HG03280 (cell line): ENCODE data around the gene CA10.

Experiments
- ATAC-seq: cut with Tn5 transposase; IDR thresholded peaks from one replicate; pipeline ENCODE4 v1.9.1; 2021; ENCODE audit warnings: mild to moderate bottlenecking, moderate library complexity; ENCODE audit not compliant: unreplicated experiment

CA10 gene

DNA sequence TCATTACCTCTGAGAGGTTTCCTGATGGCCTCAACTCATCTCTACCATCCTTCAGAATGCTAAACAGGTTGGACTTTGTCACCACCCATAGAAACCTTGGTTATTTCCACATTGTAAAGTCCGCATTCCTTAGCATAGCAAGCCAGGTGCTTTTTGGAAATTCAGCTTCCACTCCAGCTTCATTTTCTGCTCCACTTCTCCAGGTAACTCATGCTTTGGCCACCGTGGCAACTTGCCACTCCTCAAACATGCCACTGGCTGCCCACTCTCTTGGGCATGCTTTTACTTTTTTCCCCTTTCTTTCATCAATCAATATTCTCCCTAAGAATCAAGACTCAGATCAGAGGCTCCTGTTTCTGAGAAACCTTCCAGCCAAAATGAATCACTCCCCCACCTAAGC lies 203.3 kb downstream of the CA10 start:
- no peak for ATAC-seq

DNA sequence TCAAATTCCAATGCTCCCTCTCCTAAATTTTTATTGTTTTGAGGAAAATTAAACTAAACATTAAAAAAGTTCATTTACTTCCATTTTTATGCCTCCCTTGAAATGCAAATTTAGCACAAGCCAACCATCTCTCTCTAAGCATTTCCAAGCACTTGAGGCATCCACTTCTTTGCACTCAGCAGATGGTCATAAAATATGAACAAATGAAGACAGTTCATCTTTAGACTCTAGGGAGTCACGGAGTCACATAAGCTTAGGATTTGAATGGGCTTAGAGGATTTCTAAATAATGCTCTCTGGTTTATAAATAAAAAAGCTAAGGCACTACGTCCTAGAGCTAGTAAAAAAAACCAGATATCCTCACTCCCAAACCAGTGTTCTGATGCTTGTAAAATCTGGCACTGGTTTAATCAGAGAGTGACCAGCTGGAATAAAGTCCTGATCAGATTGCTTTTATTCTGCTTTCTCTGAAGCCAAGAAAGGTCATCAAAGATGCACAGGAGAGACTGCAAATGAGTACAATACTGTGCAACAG lies 204.2 kb downstream of the CA10 start:
- no peak for ATAC-seq

DNA sequence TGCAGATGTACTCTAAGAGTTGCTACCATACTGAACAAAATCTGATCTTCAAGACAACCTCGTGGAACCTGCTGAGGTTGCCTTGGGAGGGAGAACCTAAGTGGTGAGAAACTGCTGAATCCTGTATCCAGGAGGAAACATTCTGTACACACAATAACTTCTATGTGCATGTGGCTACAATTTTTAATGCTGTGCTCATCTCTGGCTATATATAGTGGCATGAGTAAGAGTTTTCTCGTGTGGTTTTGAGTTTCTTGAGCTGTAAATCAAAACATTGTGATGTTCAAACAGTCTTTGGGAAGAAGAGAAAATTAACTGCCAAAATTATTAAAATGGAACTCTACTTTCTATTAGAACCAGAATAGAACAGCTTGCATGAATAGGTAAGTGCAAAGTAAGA lies 206.8 kb downstream of the CA10 start:
- ATAC-seq: no peak

DNA sequence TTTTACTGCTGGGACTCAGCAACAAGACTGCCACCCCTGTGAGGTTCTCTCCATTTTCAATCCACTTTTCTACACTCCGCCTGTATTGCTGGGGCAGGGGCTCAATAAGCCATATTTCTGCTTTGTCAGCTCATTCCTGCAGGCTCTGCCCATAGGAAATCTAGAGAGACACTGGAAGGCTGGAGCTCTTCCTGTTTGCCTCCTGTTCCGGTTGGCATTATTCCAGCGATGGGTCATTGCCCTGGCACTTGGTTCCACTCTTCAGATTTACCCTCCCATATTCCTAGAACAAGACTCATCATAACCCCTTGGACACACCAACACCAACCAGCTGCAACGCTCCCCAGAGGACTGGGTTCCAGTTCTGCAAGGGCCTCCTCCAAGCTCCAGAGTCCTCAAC lies 210.4 kb downstream of the CA10 start:
- no peak for ATAC-seq

DNA sequence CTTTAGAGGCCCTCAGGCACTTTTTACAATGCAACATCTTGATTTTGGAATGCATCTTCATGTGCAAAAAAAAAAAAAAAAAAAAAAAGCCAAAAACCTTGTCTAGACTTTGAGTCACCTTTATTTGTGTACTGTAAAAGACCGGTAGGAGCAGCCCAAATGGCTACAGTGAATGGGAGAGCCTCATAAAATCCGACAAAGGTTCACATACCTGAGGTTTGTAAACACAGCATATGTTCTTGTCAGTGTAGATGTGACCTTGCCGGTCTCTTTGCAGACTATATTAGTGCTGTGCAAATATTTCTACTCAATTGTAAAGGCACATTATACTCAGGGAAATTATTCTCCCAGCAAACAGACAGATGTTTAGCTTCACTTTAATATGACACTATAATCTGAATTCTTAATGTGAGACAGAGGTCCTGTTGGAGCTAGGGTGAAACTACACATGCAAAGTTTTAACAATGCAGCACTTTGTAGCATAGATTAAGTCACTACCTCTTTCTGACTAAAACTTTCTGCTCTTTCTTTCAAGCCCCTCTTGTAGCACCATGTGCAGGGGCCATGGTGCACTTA lies 211.3 kb downstream of the CA10 start:
- no peak for ATAC-seq

DNA sequence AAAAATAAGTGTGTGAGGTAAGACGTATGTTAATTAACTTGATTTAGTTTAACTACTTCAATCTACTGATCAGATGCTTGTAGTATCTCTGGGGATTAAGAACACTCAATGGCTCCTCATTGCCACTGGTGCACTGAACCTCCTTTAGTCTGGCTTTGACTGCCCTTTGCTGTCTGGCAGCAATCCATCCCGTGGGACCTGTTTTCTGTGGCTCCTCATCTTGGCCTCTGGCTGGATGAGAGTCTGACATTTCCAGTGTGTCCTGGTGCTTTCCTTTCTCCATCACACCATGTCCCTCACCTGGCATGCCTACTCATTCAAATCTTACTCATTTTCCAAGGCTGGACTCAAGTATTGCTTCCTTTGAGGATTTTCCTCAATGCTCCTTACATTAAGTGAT lies 212.2 kb downstream of the CA10 start:
- no peak for ATAC-seq

DNA sequence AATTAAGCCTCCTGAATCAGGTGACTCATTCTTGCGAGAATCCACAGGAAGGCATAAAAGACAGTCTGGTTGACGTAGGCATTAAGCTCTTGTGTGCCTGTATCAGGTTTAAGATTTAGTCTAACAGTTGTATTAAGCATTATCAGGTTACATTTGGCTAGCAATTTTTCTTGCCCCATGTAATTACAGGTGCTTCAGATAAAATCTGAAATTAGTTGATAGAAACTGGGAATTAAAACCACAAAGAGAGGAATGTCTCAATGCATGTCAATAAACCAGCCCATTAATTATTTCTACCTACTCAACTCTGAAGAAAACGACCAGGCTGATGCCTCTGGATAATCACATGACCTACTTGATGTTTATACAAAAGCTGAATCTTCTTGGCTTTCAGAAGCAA lies 217.2 kb downstream of the CA10 start:
- ATAC-seq: no peak

DNA sequence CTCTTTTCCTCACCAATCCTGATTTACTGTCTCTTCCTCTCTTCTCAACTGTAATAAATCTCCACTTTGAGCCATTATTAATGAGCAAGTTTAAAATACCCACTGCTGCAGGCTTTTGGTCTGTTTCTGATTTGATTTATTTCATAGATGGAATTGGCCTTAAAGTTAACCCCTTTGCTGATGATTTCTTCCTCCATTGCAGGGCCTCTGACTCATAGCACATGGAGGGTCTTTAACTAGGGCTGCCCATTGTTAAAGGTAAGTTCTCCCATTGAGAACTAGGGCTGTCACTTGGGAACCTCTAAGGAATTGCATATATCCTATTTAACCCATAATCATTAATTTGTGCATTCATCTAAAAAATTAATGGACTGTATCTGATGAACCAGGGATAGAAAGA lies 221.2 kb downstream of the CA10 start:
- no peak for ATAC-seq

DNA sequence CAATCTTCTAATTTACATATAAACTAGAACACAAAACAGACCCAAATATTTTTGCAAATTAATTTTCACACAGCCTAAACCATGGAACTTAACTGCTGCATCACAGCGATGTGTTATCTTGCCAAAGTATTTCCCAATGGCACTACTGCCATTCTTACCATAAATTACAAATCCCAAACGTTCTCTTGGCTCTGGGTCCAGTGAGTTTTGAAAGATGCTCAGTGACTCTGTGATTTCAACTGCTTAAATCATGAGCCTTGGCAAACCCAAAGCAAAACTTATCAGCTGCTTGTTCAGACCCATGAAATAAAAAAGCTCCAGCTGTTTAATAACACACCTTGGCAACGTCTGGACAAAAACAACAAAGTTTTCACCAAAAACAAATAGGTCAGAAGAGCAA lies 223.0 kb downstream of the CA10 start:
- ATAC-seq: no peak

DNA sequence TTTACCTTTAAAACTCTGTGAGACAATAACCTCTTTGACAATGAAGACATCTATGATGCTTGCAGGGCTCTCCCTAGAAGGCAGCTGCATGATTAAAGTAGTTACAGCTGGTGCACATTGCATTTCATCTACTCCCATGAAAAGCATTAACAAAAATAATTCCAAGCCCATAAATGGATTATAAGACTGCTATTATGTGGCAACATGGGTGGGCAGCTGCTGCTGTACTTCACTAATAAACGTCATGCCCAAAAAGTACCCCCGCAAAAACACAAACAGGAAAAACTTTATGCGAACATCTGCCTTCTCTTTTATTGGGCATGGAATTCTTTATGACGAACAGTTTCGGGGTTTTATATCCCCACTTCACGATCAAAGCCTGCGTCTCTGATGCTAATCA lies 224.9 kb downstream of the CA10 start:
- ATAC-seq: no peak

DNA sequence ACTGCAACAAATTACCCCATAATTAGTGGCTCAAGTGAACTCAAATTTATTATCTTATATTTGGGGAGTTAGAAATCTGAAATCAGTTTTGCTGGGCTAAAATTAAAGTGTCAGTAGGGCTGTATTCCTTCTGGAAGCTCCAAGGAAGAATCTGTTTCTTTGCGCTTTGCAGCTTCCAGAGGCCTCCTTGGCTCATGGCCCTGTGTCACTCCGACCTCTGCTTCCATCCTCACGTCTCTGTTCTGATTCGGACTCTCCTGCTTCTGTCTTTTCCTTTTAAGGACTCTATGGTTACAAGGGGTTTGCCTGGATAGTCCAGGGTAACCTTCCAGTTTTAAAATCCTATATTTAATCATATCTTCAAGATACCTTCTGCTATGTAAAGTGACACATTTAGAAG lies 232.1 kb downstream of the CA10 start:
- ATAC-seq: no peak

DNA sequence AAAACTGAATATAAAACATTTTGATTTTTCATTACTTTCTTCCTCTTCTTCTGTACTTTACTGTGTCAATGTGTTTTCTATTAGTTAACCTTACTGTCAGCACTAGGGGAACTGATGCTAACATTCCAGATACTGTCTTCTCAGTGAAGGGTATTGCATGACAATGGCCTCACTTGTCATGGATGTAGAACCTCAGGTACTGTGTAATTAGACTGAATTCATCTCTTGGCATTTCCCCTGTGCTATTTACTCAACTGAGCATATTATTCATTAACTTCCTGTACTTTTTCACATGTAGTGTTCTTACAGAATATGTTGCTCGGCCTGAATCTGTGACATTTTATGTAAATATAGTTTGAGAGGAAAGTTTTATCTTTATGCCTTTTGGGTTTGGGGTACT lies 237.0 kb downstream of the CA10 start:
- no peak for ATAC-seq

DNA sequence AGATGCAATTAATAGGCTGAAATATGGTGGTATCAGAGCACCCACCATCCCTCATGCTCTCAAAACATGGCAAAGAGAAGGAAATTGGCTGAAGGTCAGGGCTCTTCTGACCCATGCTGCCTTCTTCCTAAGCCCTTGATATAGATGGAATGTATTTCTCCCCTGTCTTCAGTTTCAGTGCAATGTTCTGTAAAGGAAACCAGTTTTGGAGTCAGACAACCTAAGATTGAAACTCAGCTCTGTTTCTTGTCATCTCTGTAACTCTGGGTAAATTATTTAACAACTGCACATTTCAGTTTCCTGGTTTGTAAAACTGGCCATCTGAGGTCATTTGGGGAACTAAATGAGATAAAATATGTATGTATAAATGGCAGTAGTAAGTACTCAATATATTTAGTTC lies 243.9 kb downstream of the CA10 start:
- no peak for ATAC-seq

DNA sequence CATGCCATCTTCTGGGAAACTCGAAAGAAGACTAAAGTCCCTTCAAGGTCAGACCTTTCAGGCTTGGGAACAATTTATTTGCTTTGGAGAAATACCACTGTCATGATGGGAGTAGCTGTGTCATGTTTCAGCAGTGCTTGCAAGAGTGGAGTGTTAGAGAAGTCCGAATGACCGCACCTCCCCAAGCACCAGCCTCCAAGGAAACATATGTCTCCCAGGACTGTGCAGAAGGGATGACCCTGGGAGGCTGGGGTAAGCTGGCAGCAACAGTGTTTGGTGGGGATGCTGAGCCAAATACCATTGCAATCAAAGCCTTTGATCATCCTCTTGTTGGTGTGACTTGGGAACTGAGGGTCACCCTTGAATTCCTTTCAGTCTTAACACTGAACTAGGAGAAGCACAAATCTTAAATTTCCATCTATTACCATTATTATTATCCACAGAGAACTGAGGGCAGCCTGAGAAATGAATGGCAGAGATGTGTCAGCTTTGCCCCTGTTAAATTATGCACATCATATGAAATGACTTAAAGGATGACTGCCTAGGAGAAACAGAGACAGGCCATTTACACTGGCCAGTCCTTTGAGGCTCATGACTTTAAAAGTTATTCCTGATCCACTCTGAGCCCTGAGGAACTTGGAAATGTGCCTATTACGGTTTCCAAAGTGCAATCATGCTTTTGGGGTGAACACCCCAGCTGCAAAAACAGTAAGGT lies 244.9 kb downstream of the CA10 start:
- no peak for ATAC-seq

DNA sequence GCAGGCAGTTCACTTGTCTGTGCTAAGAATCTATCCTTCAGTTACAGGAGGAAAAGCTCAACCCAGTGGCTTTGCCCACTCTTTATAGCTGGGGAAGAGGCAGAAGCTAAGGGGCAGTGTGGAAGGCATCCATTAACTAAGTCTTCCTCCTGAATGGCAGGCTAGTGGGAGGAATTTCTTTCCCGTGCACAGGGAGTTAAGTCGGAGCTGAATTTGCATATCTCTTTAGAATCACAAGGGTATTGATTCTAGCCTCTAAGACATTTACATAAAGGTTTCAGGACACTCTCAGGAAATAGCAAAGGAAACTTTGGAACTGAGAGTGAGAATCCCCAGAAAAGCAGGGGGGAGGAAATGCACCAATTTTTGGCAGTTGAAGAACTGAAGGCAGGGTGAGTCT lies 245.6 kb downstream of the CA10 start:
- no peak for ATAC-seq

DNA sequence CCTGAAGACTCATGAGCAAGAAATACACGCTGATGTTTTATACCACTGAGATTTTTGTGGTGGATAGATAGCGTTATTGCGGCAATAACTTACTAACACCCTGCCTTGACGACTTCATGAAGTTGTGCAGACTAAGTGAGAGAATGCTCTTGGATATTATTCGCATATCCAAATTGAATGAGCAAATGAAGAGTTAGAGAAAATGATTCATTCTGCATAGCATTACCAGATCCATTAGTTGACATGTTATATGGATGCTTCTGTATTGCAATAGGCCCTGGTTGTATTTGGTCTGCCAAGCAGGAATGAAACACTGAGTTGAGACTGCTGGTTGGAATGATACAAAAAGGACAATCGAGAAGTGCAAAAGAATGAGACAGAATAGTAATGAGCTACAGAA lies 247.3 kb downstream of the CA10 start:
- ATAC-seq: no peak

DNA sequence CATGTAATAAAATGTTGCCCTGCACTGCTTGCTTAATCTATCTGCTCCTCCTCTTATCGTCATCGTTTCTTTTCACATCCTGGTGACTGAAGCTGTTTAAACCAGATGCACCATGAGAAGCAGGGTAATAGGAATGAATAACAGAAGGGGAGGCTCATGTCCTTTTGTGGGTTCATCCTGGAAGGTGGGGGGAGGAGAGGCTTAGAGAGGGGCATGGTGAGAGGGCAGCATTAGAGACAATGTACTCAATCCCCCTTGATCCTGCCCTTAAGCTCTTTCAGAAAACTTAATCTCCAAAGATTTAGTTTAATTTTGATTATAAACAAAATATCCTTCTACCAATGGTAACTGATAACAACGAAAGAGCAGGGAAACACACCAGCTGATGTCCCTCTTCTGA lies 248.5 kb downstream of the CA10 start:
- no peak for ATAC-seq

DNA sequence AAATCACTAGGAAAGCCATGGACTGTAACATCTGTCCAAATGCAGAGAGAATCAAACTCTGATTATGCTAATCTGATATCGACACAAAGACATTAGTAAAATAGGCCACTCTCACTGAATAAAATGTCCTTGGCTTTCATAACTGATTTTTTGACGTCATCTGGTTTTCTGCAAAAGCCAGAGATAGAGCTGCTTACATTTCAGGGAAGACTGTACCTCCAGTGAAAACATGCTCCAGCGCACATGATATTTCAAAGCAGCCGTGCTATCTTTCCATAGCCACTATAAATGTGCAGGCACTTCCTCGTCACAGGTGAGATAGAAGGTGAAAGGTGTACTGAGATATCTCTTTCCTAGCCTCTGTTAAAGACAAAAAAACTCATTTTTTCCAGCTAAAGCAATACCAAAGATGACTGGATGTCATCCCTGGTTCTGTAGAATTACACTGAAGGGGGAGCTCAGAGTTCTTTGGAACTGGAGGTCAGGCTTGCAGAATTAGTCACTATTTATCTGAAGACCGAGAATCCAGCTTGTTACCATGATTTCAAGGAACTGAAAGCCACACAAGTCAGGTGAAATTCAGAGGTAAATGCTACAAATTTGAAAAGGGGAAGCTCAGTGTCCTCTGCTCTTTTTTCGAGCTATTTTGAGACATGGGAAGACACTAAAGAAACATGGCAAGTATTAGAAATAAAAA lies 249.5 kb downstream of the CA10 start:
- no peak for ATAC-seq

DNA sequence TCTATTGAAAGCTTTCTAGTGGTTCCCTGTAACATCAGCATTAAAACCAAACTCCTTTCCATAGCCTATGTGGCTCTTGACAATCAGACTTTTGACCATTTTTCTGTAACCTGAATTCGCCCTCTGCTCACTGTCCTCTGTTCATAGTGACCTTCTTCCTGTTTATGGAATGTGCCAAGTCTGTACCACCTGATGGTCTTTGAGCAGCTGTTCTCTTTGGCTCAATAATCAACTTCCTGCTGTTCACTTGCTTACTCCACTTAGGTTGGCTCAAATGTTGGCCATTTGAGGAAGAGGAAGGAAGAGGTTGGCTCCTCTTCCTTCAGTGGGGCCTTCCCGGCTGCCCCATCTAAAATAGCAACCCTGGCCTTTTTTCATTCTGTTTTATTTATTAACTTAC lies 251.5 kb downstream of the CA10 start:
- ATAC-seq: no peak

DNA sequence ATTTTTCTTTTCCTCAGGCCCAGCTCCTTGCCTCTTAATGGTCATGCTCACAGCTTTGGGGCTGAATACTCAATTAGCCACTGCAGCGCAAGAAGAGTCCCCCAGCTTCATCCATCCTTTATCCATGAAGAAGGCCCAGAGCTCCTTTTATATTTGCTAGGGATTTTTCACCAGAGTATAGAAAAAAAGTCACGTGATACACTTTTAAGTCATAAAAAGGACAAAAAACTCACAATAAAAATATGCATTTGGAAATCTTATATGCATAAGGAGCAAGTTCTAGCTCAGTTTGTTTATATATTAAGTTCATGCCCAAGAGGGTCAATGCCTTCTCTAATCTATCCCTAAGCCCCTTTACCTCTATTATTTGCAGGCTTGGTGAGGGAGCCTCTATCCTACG lies 254.1 kb downstream of the CA10 start:
- no peak for ATAC-seq

DNA sequence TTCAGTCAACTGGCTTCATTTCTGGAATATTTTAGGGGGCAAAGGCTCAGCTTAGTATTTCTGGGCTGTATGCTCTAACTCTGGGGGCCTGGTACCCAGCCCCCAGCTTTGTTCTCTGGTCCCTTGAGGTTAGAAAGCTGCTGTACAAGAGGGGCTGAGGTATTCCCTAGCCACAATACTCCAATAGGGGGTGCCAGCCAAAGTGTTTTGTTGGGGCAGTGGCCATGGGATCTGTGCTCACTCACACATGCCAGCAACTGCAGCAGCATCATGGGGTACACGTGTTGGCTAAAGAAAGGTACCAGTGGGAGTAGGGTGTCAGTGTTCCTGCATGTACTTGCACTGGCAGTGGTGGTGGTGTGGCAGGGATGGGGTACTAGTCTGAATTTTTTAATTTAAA lies 257.3 kb downstream of the CA10 start:
- no peak for ATAC-seq

DNA sequence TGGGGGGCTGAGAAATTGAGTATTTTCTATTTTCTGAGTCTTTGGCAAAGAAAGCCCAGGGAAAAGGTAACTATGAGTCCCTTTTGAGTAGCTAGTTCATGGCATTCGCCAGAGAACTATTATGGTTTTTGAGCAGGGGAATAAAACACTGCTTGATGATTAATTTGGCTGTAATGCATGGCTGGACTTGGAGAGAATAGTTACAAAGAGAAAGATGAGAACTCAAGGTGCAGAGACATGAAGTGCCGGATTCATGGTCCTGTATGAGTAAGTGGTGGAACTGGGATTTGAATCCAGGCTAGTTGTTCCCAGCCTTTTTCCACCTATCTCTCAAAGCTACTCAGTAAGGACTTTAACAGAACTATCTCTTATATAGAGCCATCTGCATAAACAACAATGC lies 266.6 kb downstream of the CA10 start:
- no peak for ATAC-seq
